AG04449 (cell line): ENCODE results near the gene MPHOSPH10.
"Not testable (repeated sequence)": the region's sequence is repeated elsewhere in the genome, so short reads cannot be mapped to it uniquely, and the experiment has no call there.

ENCODE experiments used
- CTCF ChIA-PET: fragments of 350-600 bp; formaldehyde crosslinking; extraction: SDS; loops from one replicate; lab custom pipeline; 2021; ENCODE audit warnings: antibody characterized with exemption; lab: Yijun Ruan, JAX
- POLR2A ChIA-PET: fragments of 400-600, 350-600 bp; formaldehyde crosslinking; extraction: SDS; loops from one replicate; lab custom pipeline; 2020; ENCODE audit warnings: antibody characterized with exemption, inconsistent platforms; lab: Yijun Ruan, JAX
- DNase-seq: peaks from one replicate; pipeline ENCODE4 v3.0.0-alpha.2; 2010; ENCODE audit warnings: low read depth, low spot score
- H3K4me3 ChIP-seq: 2 replicates; pipeline ENCODE4 v1.5.1; 2011; ENCODE audit warnings: low read depth, mild to moderate bottlenecking, control low read depth, low read length
- TF ChIP-seq, protein P1 (sequence below): IDR thresholded peaks from one replicate; pipeline ENCODE4 v1.5.1; 2011; ENCODE audit warnings: mild to moderate bottlenecking, moderate library complexity, low read length, control low read depth, inconsistent platforms; ENCODE audit not compliant: insufficient read depth; ENCODE audit errors: missing control alignments

The MPHOSPH10 gene

DNA sequence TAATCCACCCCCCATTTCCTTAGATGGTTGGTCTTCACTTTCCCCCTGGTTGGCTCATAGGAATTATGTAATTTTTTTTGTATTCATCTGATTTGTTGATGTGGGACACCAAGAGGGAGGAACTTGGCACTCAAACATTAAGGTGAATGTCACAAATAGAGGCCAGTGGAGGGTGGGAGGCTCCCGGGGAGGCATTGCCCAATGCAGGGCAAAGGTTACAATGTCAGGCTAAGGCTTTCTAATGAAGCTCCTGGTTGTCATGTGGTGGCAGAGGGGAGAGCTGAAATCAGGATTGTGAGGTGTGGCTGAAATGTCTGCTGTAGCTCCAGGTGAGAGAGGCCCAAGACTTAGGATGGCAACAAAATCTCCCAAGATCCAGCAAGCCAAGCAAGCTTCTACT, 42.7 kb downstream of the MPHOSPH10 start:
- TF ChIP-seq, protein P1, sequence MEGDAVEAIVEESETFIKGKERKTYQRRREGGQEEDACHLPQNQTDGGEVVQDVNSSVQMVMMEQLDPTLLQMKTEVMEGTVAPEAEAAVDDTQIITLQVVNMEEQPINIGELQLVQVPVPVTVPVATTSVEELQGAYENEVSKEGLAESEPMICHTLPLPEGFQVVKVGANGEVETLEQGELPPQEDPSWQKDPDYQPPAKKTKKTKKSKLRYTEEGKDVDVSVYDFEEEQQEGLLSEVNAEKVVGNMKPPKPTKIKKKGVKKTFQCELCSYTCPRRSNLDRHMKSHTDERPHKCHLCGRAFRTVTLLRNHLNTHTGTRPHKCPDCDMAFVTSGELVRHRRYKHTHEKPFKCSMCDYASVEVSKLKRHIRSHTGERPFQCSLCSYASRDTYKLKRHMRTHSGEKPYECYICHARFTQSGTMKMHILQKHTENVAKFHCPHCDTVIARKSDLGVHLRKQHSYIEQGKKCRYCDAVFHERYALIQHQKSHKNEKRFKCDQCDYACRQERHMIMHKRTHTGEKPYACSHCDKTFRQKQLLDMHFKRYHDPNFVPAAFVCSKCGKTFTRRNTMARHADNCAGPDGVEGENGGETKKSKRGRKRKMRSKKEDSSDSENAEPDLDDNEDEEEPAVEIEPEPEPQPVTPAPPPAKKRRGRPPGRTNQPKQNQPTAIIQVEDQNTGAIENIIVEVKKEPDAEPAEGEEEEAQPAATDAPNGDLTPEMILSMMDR = no peak
- ChIA-PET CTCF (interaction anchor here (1.2 kb wide), 1 partner anchor 17 kb away, joined by 4 read pairs; no protein-coding TSS in a partner anchor), POLR2A (no interaction called here)
- H3K4me3 ChIP-seq = no peak overlapping the region
- no peak for DNase-seq

DNA sequence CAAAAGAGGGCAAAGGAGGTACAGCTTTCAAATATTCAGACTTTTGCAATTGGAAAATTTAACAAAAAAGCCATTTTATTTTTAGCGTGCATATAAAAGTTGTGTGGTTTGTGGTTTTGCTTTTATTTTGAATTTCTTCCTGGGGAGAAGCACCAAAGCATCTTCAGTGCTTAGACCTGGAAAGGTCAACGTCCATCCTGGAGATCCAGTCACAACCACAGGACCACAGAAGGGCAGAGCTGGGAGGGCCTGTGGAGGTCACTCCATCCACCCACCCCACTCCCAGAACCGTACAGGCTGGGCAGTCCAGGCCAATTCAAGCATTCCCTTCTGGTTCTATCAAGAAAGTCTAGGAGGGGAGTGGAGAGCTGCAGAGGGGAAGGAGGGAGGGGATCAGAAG, 43.8 kb downstream of the MPHOSPH10 start:
- TF ChIP-seq, protein P1 = no peak
- ChIA-PET POLR2A (no interaction called here), CTCF (interaction anchor here (1.2 to 1.5 kb wide), 2 partner anchors 13 to 18 kb away, joined by 3 to 4 read pairs; no protein-coding TSS in a partner anchor)
- H3K4me3 ChIP-seq = no peak overlapping the region
- no peak for DNase-seq

DNA sequence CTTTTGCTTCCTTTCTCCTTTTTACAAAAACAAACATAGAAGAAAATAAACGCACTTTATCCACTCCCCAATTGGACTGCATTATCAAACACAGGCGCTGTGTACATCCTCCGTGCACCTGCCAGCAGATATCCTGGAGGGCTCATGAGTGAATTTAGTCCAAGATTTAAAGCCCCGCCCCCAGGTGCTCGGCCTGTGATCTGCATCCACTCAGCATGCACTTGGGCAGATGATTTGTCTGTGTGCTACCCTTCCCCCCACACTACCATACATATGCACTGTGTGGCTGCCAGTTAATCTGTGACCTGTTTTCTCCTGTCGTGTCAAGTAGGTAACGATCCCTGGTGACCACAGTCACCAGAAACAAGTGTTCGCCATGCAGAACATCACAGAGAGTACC, 48.4 kb downstream of the MPHOSPH10 start:
- POLR2A ChIA-PET, CTCF ChIA-PET, H3K4me3 ChIP-seq, DNase-seq: not testable (repeated sequence)

DNA sequence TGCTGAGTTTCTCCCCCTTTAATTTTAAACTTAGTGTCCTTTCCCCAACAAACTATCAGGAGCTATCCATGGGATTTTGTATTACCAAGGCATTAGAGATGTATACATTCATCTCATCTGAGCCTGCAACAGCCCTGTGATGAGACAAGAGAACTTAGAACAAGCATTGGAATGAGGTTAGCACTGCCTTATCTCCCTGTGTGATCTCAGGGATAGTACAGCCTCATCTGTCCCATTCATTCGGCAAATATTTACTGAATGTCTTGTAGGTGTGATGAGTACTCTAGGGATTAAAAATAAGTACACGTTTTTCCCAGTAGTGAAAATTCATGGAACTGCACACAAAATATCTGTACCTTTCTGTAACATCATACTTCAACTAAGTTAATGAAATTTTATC, 50.9 kb downstream of the MPHOSPH10 start:
- TF ChIP-seq, protein P1 = no peak
- CTCF ChIA-PET = interaction anchor here (1.1 kb wide), 1 partner anchor 24 kb away, joined by 3 read pairs; no protein-coding TSS in a partner anchor
- no peak for DNase-seq
- POLR2A ChIA-PET = no interaction called here
- H3K4me3 ChIP-seq = no peak overlapping the region

DNA sequence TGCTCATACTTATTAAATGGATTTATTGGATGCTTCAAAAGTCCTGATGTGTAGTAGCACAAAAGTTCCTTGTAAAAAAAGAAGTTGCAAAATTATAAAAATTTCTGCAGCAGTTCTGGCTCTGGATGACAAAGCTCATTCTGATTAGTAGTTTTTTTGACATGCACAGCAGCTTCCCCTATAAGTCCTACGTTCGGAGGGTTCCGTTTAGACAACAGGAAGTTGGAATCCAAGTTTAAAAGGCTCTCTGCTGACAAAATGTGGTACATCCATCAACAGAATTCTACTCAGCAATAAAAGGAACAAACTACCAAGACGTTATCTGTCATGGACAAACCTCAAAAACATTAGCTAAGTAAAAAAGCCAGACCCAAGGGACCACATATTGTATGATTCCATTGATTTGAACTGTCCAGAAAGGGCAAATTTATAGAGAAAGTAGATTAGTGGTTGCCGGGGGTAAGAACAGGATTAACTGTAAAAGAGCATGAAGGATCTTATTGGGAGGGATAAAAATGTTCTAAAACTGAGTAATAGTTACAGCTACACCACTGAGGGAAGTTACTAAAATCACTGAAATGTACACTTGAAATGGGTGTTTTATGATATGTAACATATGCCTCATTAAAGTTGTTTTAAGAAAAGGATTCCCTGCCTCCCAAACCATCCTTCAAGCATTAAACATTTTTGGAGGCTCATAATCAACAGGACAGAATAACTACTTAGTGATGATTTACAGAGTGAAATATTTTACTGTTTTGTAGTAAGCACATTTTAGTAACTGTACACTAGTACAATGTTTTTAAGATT, 53.1 kb downstream of the MPHOSPH10 start:
- H3K4me3 ChIP-seq, POLR2A ChIA-PET, DNase-seq, CTCF ChIA-PET: not testable (repeated sequence)

DNA sequence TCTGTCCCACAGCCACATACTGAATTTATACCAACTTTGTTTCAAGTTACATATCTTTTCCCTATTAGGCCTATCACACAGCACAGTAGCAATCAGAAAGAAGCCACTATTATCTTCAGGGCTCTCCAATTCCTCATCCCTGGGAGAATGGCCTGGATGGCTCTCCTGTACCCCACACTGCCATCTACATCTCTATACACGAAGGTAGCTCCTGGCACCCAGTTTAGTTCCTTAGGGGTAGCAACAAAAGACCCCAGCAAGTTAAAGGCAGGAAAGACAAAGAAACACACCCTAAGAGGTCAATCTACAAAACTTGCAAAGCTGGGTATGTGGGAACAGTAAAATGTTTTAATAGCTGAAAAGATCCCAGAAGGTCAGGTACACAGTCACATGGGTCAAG, 56.5 kb downstream of the MPHOSPH10 start:
- H3K4me3 ChIP-seq = no peak overlapping the region
- TF ChIP-seq, protein P1 = no peak
- ChIA-PET CTCF (interaction anchor here (1.0 to 3.8 kb wide), 3 partner anchors 13 to 87 kb away, joined by 3 to 21 read pairs (median 7); no protein-coding TSS in a partner anchor), POLR2A (no interaction called here)
- DNase-seq = no peak

DNA sequence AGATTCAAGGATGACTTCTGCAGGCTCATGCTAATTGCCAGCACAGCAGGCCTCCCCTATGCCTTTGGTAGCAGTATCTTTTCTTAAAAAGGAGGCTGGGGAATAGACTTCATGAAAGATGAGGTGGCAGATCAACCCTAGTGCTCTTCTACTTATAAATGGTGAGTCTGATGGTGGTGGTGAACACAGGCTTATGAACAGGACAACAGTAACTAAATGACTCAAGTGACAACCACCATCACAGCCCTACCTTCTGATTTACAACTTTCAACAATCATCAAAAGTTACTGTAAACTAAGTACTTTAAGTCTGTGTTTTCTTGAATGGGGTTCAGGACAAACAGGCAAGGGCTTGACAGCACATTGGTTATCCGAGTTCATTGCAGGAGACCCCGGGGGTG, 57.2 kb downstream of the MPHOSPH10 start:
- CTCF ChIA-PET = interaction anchor here (1.7 to 3.8 kb wide), 2 partner anchors 31 to 87 kb away, joined by 7 to 21 read pairs; no protein-coding TSS in a partner anchor
- POLR2A ChIA-PET = no interaction called here
- TF ChIP-seq, protein P1 = no peak
- DNase-seq = no peak
- H3K4me3 ChIP-seq = no peak overlapping the region
